AG10803 (cell line): Measurements from ENCODE around the gene GBP6.
"Not testable (repeated sequence)": the region's sequence is repeated elsewhere in the genome, so short reads cannot be mapped to it uniquely, and the experiment has no call there.

Experiments used
- DNase-seq: peaks from one replicate; pipeline ENCODE4 v3.0.0; 2010; ENCODE audit warnings: low read depth
- H3K4me3 ChIP-seq: 2 replicates; pipeline ENCODE4 v1.5.1; 2011; ENCODE audit warnings: mild to moderate bottlenecking, low read length, control low read depth
- CTCF ChIP-seq: conservative IDR thresholded peaks from 2 replicates; pipeline ENCODE4 v1.5.1; 2011; ENCODE audit warnings: mild to moderate bottlenecking, low read length, control low read depth, inconsistent platforms

Gene GBP6

GRCh38 chr1:89433421-89433820 lies 69.6 kb downstream of the GBP6 start:
- no peak for DNase-seq
- H3K4me3 ChIP-seq: no peak overlapping the region
- TF ChIP-seq CTCF: no peak

GRCh38 chr1:89434058-89434780 lies 70.4 kb downstream of the GBP6 start:
- not testable (repeated sequence) for DNase-seq, H3K4me3 ChIP-seq
